PC-9 (cell line): ENCODE data around the gene ABCA4. TPM values are rescaled to one million over a fixed set of nuclear protein-coding genes. Genes with fewer than 3 reads are reported as not detected.

Experiments
- BruUV-seq: library from RNA; stranded (reverse); fragments of 400-500 nt; replicated peaks from 2 replicates; lab custom pipeline; 2021; lab: Mats Ljungman, UMichigan
- CTCF ChIA-PET: fragments of 300-600 bp; sonication (Branson Sonifier 250); formaldehyde crosslinking; loops from one replicate; lab custom pipeline; 2022; ENCODE audit warnings: antibody characterized with exemption; lab: Charles Lee
- POLR2A ChIA-PET: fragments of 300-600 bp; sonication (Branson Sonifier 250); formaldehyde crosslinking; loops from one replicate; lab custom pipeline; 2022; ENCODE audit warnings: antibody characterized with exemption; ENCODE audit not compliant: unreplicated experiment; lab: Charles Lee
- DNase-seq, 2 experiments: peaks; one replicate each; pipeline versions ENCODE4 v3.0.0 to v3.0.0-alpha.2; 2015 to 2022; ENCODE audit warnings: mixed read lengths in 1 of 2
- H2AFZ ChIP-seq: fragments of 200-600 bp; sonication (generic); 2 replicates; pipeline ENCODE4 v1.8.1; 2017; ENCODE audit warnings: antibody characterized with exemption
- H3F3A ChIP-seq: fragments of 200-600 bp; sonication (generic); 2 replicates; pipeline ENCODE4 v1.8.1; 2017; ENCODE audit warnings: antibody characterized with exemption, mild to moderate bottlenecking, low read depth; ENCODE audit not compliant: insufficient read depth
- H3K27ac ChIP-seq: fragments of 200-600 bp; sonication (generic); 2 replicates; pipeline ENCODE4 v1.6.1; 2016; ENCODE audit warnings: mixed run types
- H3K27me3 ChIP-seq: fragments of 200-600 bp; sonication (generic); 2 replicates; pipeline ENCODE4 v1.6.1; 2016; ENCODE audit warnings: low read depth, mixed run types; ENCODE audit not compliant: insufficient read depth
- H3K36me3 ChIP-seq: fragments of 200-600 bp; sonication (generic); 2 replicates; pipeline ENCODE4 v1.6.1; 2016; ENCODE audit warnings: low read depth, mixed run types
- H3K4me1 ChIP-seq: fragments of 200-600 bp; sonication (generic); replicated peaks from 2 replicates; pipeline ENCODE4 v1.6.1; 2016; ENCODE audit warnings: mixed run types; ENCODE audit not compliant: insufficient read depth
- H3K4me2 ChIP-seq: fragments of 200-600 bp; sonication (generic); 2 replicates; pipeline ENCODE4 v1.6.1; 2017; ENCODE audit warnings: mixed run types
- H3K4me3 ChIP-seq: fragments of 200-600 bp; sonication (generic); 2 replicates; pipeline ENCODE4 v1.6.1; 2016; ENCODE audit warnings: mixed run types
- H3K79me2 ChIP-seq: fragments of 200-600 bp; sonication (generic); 2 replicates; pipeline ENCODE4 v1.6.1; 2017; ENCODE audit warnings: low read depth, mixed run types
- H3K9me2 ChIP-seq: fragments of 200-600 bp; sonication (generic); 2 replicates; pipeline ENCODE4 v1.8.1; 2017; ENCODE audit warnings: mild to moderate bottlenecking; ENCODE audit not compliant: insufficient read depth
- H3K9me3 ChIP-seq: fragments of 200-600 bp; sonication (generic); 2 replicates; pipeline ENCODE4 v1.8.1; 2016; ENCODE audit warnings: low read depth; ENCODE audit not compliant: insufficient read depth
- H4K20me1 ChIP-seq: fragments of 200-600 bp; sonication (generic); 2 replicates; pipeline ENCODE4 v1.8.1; 2017; ENCODE audit not compliant: insufficient read depth
- CTCF ChIP-seq: fragments of 200-600 bp; sonication (generic); conservative IDR thresholded peaks from 2 replicates; pipeline ENCODE4 v1.6.1; 2017; ENCODE audit warnings: mixed run types, antibody characterized with exemption, mild to moderate bottlenecking, moderate library complexity
- EZH2 ChIP-seq: fragments of 200-600 bp; sonication (generic); IDR thresholded peaks from 2 replicates; pipeline ENCODE4 v1.8.0; 2017; ENCODE audit warnings: antibody characterized with exemption, low read depth
- intact Hi-C: fragments of 100-400 bp; cut with micrococcal nuclease; formaldehyde crosslinking; loops from one replicate; pipeline ENCODE4 v1.10.0; 2022; ENCODE audit not compliant: unreplicated experiment
- total RNA-seq: library from RNA; stranded (reverse); gene quantifications from 2 replicates; pipeline ENCODE4 v1.2.3, GENCODE V29; 2021

The ABCA4 gene
- total RNA-seq, 1 experiment from 2014 or later = 20.8 TPM

- H3K4me1 ChIP-seq = peaks cover 37% of the 10 kb centered on the region
- peaks cover 13% of the 10 kb centered on the region; the same call in 1 of the 2 replicates for H3F3A ChIP-seq
- CTCF ChIA-PET = no interaction called here
- no peak overlapping the region for H3K27ac ChIP-seq
- no peaks in the 10 kb centered on the region for H3K9me2 ChIP-seq
- no peaks in the 10 kb centered on the region for H3K36me3 ChIP-seq
- no peaks in the 10 kb centered on the region for H4K20me1 ChIP-seq
- no peaks in the 10 kb centered on the region for H3K79me2 ChIP-seq
- no peak overlapping the region for H3K4me3 ChIP-seq
- DNase-seq = no peak
- no TSS peak for BruUV-seq
- POLR2A ChIA-PET = no interaction called here
- H3K9me3 ChIP-seq = no peaks in the 10 kb centered on the region
- TF ChIP-seq CTCF (no peak), EZH2 (no peak)
- H3K4me2 ChIP-seq = no peak overlapping the region
- no peaks in the 10 kb centered on the region for H3K27me3 ChIP-seq
- intact Hi-C loops = no loop called here
- H2AFZ ChIP-seq = no peak overlapping the region
Measured at GRCh38 chr1:94122201-94122970, 1.4 kb upstream of the ABCA4 start.

- POLR2A ChIA-PET = no interaction called here
- no peak for TF ChIP-seq EZH2
- TF ChIP-seq CTCF = no peak
Measured at GRCh38 chr1:94121411-94121821, 468 bp upstream of the ABCA4 start.

GRCh38 chr1:94120570-94120901, 412 bp downstream of the ABCA4 start:
- no peaks in the 10 kb centered on the region for H3K27me3 ChIP-seq
- H4K20me1 ChIP-seq = no peaks in the 10 kb centered on the region
- no peaks in the 10 kb centered on the region for H3K79me2 ChIP-seq
- no peak overlapping the region for H3K4me2 ChIP-seq
- H3K4me3 ChIP-seq = no peak overlapping the region
- no peak overlapping the region for H3K27ac ChIP-seq
- CTCF ChIA-PET = interaction anchor here (0.6 kb wide), 1 partner anchor 11 kb away, joined by 3 read pairs; no protein-coding TSS in a partner anchor
- H3K36me3 ChIP-seq = no peaks in the 10 kb centered on the region
- no peak overlapping the region for H2AFZ ChIP-seq
- no peaks in the 10 kb centered on the region for H3K9me3 ChIP-seq
- intact Hi-C loops = no loop called here
- POLR2A ChIA-PET = no interaction called here
- H3K9me2 ChIP-seq = no peaks in the 10 kb centered on the region
- H3F3A ChIP-seq = peaks cover 13% of the 10 kb centered on the region; the same call in 1 of the 2 replicates
- H3K4me1 ChIP-seq = peaks cover 48% of the 10 kb centered on the region
- BruUV-seq = no TSS peak
- DNase-seq = no peak
- TF ChIP-seq CTCF (no peak), EZH2 (no peak)

More at GRCh38 chr1:94121411-94121821, 468 bp upstream of the ABCA4 start:
- Histone ChIP-seq H3K9me2 (no peaks in the 10 kb centered on the region), H3K27me3 (no peaks in the 10 kb centered on the region), H3K36me3 (no peaks in the 10 kb centered on the region), H3K4me2 (no peak overlapping the region), H3F3A (peaks cover 13% of the 10 kb centered on the region; the same call in 1 of the 2 replicates), H3K9me3 (no peaks in the 10 kb centered on the region), H3K27ac (no peak overlapping the region), H4K20me1 (no peaks in the 10 kb centered on the region), H3K79me2 (no peaks in the 10 kb centered on the region), H2AFZ (no peak overlapping the region), H3K4me3 (no peak overlapping the region), H3K4me1 (peaks cover 46% of the 10 kb centered on the region)
- BruUV-seq = no TSS peak
- intact Hi-C loops = no loop called here
- DNase-seq = no peak
- CTCF ChIA-PET = interaction anchor here (0.7 kb wide), 1 partner anchor 200 kb away, joined by 3 read pairs; no protein-coding TSS in a partner anchor
